GM12865 (cell line): ENCODE measurements around the gene ROBO1.

ENCODE experiments used
- DNase-seq: peaks from one replicate; pipeline ENCODE4 v3.0.0; 2010; ENCODE audit warnings: low read depth
- H3K4me3 ChIP-seq: 2 replicates; pipeline ENCODE4 v1.5.1; 2011; ENCODE audit warnings: mild to moderate bottlenecking, low read depth, low read length, control low read depth
- CTCF ChIP-seq: IDR thresholded peaks from 2 replicates; pipeline ENCODE4 v1.5.1; 2011; ENCODE audit warnings: low read length, control low read depth, low read depth, inconsistent platforms; ENCODE audit not compliant: insufficient read depth; ENCODE audit errors: missing control alignments

The ROBO1 gene

GRCh38 chr3:78992830-78993229 is 775.0 kb downstream of the ROBO1 start:
- TF ChIP-seq CTCF = no peak
- no peak for DNase-seq
- H3K4me3 ChIP-seq = no peak overlapping the region

GRCh38 chr3:78992400-78992799 is 775.4 kb downstream of the ROBO1 start:
- DNase-seq = peak; percentile 14

GRCh38 chr3:78991656-78992055 is 776.1 kb downstream of the ROBO1 start:
- TF ChIP-seq CTCF = no peak
- no peak overlapping the region for H3K4me3 ChIP-seq
- DNase-seq = no peak

More at GRCh38 chr3:78992400-78992799, 775.4 kb downstream of the ROBO1 start:
- no peak for TF ChIP-seq CTCF
- no peak overlapping the region for H3K4me3 ChIP-seq

GRCh38 chr3:78990156-78990555 is 777.6 kb downstream of the ROBO1 start:
- DNase-seq = no peak
- TF ChIP-seq CTCF = no peak
- H3K4me3 ChIP-seq = no peak overlapping the region

GRCh38 chr3:78988324-78988723 is 779.5 kb downstream of the ROBO1 start:
- DNase-seq = no peak
- TF ChIP-seq CTCF = no peak

GRCh38 chr3:78986416-78987101 is 781.2 kb downstream of the ROBO1 start:
- no peak for TF ChIP-seq CTCF
- H3K4me3 ChIP-seq = no peak overlapping the region
- DNase-seq = no peak

More at GRCh38 chr3:78988324-78988723, 779.5 kb downstream of the ROBO1 start:
- no peak overlapping the region for H3K4me3 ChIP-seq

GRCh38 chr3:78985981-78986380 is 781.8 kb downstream of the ROBO1 start:
- DNase-seq = no peak
- no peak overlapping the region for H3K4me3 ChIP-seq
- TF ChIP-seq CTCF = no peak
